ENCODE measurements around the gene PTPRN2. TPM values are rescaled to one million over a fixed set of nuclear protein-coding genes. Genes with fewer than 3 reads are reported as not detected.

The PTPRN2 gene
- total RNA-seq, 1 experiment from 2014 or later = 2.1 TPM

- no TSS peak for BruUV-seq (replicated peaks)
- Histone ChIP-seq H3K27me3 (ENCODE audit: insufficient read depth, low read length) (no peaks in the 10 kb centered on the region), H2AFZ (ENCODE audit: low read depth, low read length, poor library complexity, severe bottlenecking) (no peak overlapping the region), H3K4me3 (replicated peaks in 1 of 2; ENCODE audit: low read depth in 1 of 2, low read length in 2 of 2) (no peak overlapping the region), H3K4me1 (ENCODE audit: control insufficient read depth in 1 of 2, insufficient read depth in 2 of 2, low read length in 2 of 2) (no peaks in the 10 kb centered on the region), H3K4me2 (ENCODE audit: low read length) (no peak overlapping the region), H3K9me3 (ENCODE audit: control insufficient read depth in 1 of 2, insufficient read depth in 1 of 2, low read depth in 1 of 2, low read length in 2 of 2) (no peaks in the 10 kb centered on the region), H3K79me2 (ENCODE audit: insufficient read depth, low read length) (no peaks in the 10 kb centered on the region), H3K36me3 (ENCODE audit: control insufficient read depth in 1 of 2, insufficient read depth in 2 of 2, low read length in 2 of 2) (no peaks in the 10 kb centered on the region), H3K9me2 (ENCODE audit: insufficient read depth) (no peaks in the 10 kb centered on the region), H4K20me1 (ENCODE audit: insufficient read depth) (no peaks in the 10 kb centered on the region), H3K27ac (ENCODE audit: low read depth, low read length) (no peak overlapping the region), H3K9ac (ENCODE audit: low read length) (no peak overlapping the region)
- DNase-seq (ENCODE audit: low read depth, low spot score) = no peak
- intact Hi-C loops (cut with micrococcal nuclease) = no loop called here
- no peak for ATAC-seq
- TF ChIP-seq REST (IDR thresholded peaks at IDR 0.05; ENCODE audit: low read depth) (no peak), EGR1 (IDR thresholded peaks at IDR 0.05; ENCODE audit: low read depth) (no peak), JUND (IDR thresholded peaks at IDR 0.05) (no peak), ZNF274 (IDR thresholded peaks at IDR 0.05; ENCODE audit: low read depth, low read length) (no peak), EZH2 (IDR thresholded peaks at IDR 0.05) (no peak)
- CTCF ChIA-PET = no interaction called here
- POLR2A ChIA-PET = no interaction called here
- RAD21 ChIA-PET (ENCODE audit: low non-redundant PET in 1 of 2, low total read pairs in 2 of 2, uncharacterized antibody in 2 of 2, unreplicated experiment in 2 of 2) = no interaction called here
Measured at GRCh38 chr7:158016180-158017097, 571.2 kb downstream of the PTPRN2 start.
